Gastroesophageal sphincter (tissue), 4 donors: Measurements from ENCODE around the gene NCKAP5L. TPM values are rescaled to one million over a fixed set of nuclear protein-coding genes. Genes with fewer than 3 reads are reported as not detected.

Source experiments
- ATAC-seq: fragments of 150-250 bp; one replicate; pipeline ENCODE4 v1.9.1; 2016; ENCODE audit warnings: mild to moderate bottlenecking, moderate library complexity
- H3K27ac ChIP-seq, 4 donors: fragments of 200-600 bp; sonication (generic) in 3 of 4; 1 replicate in 3 of 4; 2 replicates in 1 of 4; pipeline ENCODE4 v1.5.1; 2016 to 2019
- H3K27me3 ChIP-seq: fragments of 200-600 bp; sonication (generic); one replicate; pipeline ENCODE4 v1.5.1; 2019
- H3K36me3 ChIP-seq, 2 donors: fragments of 200-600 bp; sonication (generic); one replicate each; pipeline ENCODE4 v1.5.1; 2019; ENCODE audit warnings: control low read depth in 1 of 2
- H3K4me1 ChIP-seq, 3 donors: fragments of 200-600 bp; sonication (generic); 1 replicate in 2 of 3; 2 replicates in 1 of 3; pipeline ENCODE4 v1.5.1; 2016 to 2019; ENCODE audit warnings: control low read depth in 2 of 3
- H3K4me3 ChIP-seq, 2 donors: fragments of 200-600 bp; sonication (generic); one replicate each; pipeline ENCODE4 v1.5.1; 2019; ENCODE audit warnings: mild to moderate bottlenecking in 1 of 2, moderate library complexity in 1 of 2
- H3K9me3 ChIP-seq, 3 donors: fragments of 200-600 bp; sonication (generic); one replicate each; pipeline ENCODE4 v1.5.1; 2017 to 2019; ENCODE audit warnings: control low read depth in 2 of 3
- CTCF ChIP-seq, 4 experiments: fragments of 200-600 bp in 2 of 4; fragments of 450-650 bp in 2 of 4; sonication (generic) in 1 of 4; IDR thresholded peaks; one replicate each; pipeline ENCODE4 v1.5.1; 2017 to 2019; ENCODE audit warnings: antibody characterized with exemption in 4 of 4, mild to moderate bottlenecking in 2 of 4, moderate library complexity in 2 of 4
- EP300 ChIP-seq: sonication (generic); formaldehyde crosslinking; IDR thresholded peaks from one replicate; pipeline ENCODE4 v1.6.1; 2017; ENCODE audit warnings: antibody characterized with exemption, mild to moderate bottlenecking
- POLR2A ChIP-seq, 2 donors: fragments of 450-650 bp; IDR thresholded peaks; one replicate each; pipeline ENCODE4 v1.6.1; 2017; ENCODE audit warnings: antibody characterized with exemption in 2 of 2, mild to moderate bottlenecking in 2 of 2, moderate library complexity in 1 of 2
- POLR2AphosphoS5 ChIP-seq: sonication (generic); formaldehyde crosslinking; IDR thresholded peaks from one replicate; pipeline ENCODE4 v1.6.1; 2017; ENCODE audit warnings: antibody characterized with exemption
- WGBS, 2 donors: methylation state at CpG; one replicate each; pipeline ENCODE4 v1.1.5; 2018; ENCODE audit warnings: low coverage in 1 of 2; 5-methylcytosine and 5-hydroxymethylcytosine counted together
- total RNA-seq, 4 donors: library from RNA; depleted of rRNA; stranded (reverse); fragments of >200 nt; gene quantifications; one replicate each; pipeline ENCODE4 v1.1.0, GENCODE V29; 2016

Gene NCKAP5L
- total RNA-seq, 4 donors from 2014 or later = 15.3 to 27.5 (median 19.0) TPM

- Histone ChIP-seq H3K9me3 (no peaks in the 10 kb centered on the region), H3K27ac (peak within 1 kb of the TSS; percentile 60 to 95 (median 90)), H3K4me1 (peaks cover 0 to 27% (median 3%) of the 10 kb centered on the region in 3 donors), H3K4me3 (peak within 1 kb of the TSS; percentile 50 to 69), H3K27me3 (peaks cover 10% of the 10 kb centered on the region), H3K36me3 (peaks cover 0 to 6% of the 10 kb centered on the region in 2 donors)
- ATAC-seq = peak; percentile 98
- WGBS, 2 donors = 0% methylated on average over 4 to 18 of the region's 55 CpGs
- TF ChIP-seq CTCF (IDR thresholded peaks at IDR 0.05) (peak in 1 of 4 experiments; percentile 30), POLR2AphosphoS5 (peak; percentile 84), POLR2A (IDR thresholded peaks at IDR 0.05) (peak; percentile 59 to 72), EP300 (no peak)
Measured at GRCh38 chr12:49842519-49843352, 14.5 kb upstream of the NCKAP5L start, which contains the start of gene BCDIN3D. BCDIN3D (minus strand) TSS chr12:49843106; CDS start chr12:49843087, 19 bp downstream.

DNA sequence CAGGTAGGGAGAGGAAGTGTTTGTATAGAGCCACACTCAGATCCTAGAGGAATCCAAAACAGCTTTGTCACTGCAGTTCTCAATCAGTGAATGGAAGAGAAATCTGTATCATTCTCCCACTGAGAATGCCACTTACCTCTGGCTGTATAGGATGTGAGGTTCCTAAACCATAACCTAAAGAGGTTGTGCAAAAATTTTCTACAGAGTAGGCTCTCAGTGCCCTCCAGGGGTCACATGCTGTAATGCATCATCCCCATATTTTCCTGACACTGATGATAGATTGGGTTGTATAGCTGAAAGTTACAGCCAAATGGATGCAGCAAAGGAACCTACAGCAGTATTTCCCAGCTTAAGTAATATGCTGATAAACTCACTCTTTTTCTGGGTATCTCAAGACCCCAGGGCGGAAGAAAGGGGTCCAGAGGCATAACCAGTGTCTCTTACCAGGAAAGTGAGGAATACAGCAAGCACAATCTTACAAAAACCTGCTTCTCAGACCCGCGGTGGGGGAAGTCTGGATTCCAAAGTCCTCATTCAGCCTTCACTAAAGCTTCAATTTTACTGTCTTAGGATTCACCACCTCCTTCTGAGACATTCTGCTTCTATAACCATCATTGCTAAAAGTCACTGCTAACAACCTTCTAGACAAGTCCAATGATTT, 10.9 kb upstream of the NCKAP5L start:
- H3K4me3 ChIP-seq = no peak overlapping the region
- H3K27me3 ChIP-seq = no peaks in the 10 kb centered on the region
- H3K9me3 ChIP-seq = no peaks in the 10 kb centered on the region
- 35 to 51% methylated on average over 2 of the region's 3 CpGs for WGBS, 2 donors
- H3K36me3 ChIP-seq = peaks cover 0 to 6% of the 10 kb centered on the region in 2 donors
- ATAC-seq = no peak
- TF ChIP-seq POLR2AphosphoS5 (no peak), EP300 (no peak), CTCF (IDR thresholded peaks at IDR 0.05) (peak; percentile 17 to 57 (median 48)), POLR2A (IDR thresholded peaks at IDR 0.05) (no peak)
- no peak overlapping the region for H3K27ac ChIP-seq
- peaks cover 0 to 27% (median 3%) of the 10 kb centered on the region in 3 donors for H3K4me1 ChIP-seq

DNA sequence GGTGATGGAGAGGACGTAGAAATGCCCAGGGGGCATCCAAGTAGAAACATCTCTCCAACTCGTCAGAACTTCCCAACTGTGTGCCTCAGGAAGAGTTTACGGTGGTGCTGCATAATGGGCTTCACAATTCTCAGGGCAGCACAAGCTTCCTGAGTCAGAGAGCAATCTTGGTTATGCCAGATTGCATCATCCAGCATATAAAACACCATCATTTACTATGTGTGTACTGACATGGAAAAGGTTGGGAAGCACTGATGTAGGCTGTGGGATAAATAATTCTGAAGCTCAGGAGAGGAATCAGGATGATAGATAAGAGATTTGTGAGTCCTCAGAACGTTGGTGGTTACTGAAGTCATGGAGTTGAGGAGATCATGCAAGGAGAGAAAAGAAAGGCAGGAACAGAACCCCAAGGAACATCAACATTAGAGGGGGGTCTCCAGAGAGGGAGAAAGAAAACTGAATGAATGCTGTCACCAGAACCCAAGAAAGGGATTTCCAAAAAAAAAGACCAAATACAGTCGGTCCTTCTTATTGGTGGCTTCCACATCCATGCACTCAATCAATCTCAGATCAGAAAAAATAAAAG, 4.7 kb upstream of the NCKAP5L start:
- Histone ChIP-seq H3K27me3 (no peaks in the 10 kb centered on the region), H3K4me3 (no peak overlapping the region), H3K9me3 (no peaks in the 10 kb centered on the region), H3K36me3 (no peaks in the 10 kb centered on the region), H3K27ac (no peak overlapping the region), H3K4me1 (peaks cover 0 to 13% (median 0%) of the 10 kb centered on the region in 3 donors)
- TF ChIP-seq POLR2AphosphoS5 (no peak), POLR2A (IDR thresholded peaks at IDR 0.05) (no peak), CTCF (IDR thresholded peaks at IDR 0.05) (no peak), EP300 (no peak)
- ATAC-seq = no peak
- WGBS, 2 donors = 67 to 71% methylated on average over 5 of the region's 5 CpGs

- H3K4me1 ChIP-seq = peaks cover 3 to 20% (median 4%) of the 10 kb centered on the region in 3 donors
- no peak overlapping the region for H3K4me3 ChIP-seq
- TF ChIP-seq POLR2A (IDR thresholded peaks at IDR 0.05) = no peak
- no peak for TF ChIP-seq EP300
- TF ChIP-seq CTCF (IDR thresholded peaks at IDR 0.05) = no peak
- no peak for TF ChIP-seq POLR2AphosphoS5
- H3K9me3 ChIP-seq = no peaks in the 10 kb centered on the region
- H3K27ac ChIP-seq = no peak overlapping the region
- H3K36me3 ChIP-seq = no peaks in the 10 kb centered on the region
- H3K27me3 ChIP-seq = no peaks in the 10 kb centered on the region
- ATAC-seq = no peak
- 90 to 94% methylated on average over 2 of the region's 2 CpGs for WGBS, 2 donors
Measured at GRCh38 chr12:49831717-49832116, 3.5 kb upstream of the NCKAP5L start.
